Mesenteric fat pad (tissue), 1 donor: ENCODE results near the gene ALOXE3. TPM values are rescaled to one million over a fixed set of nuclear protein-coding genes. Genes with fewer than 3 reads are reported as not detected.

Experiments
- DNase-seq: peaks from one replicate; pipeline ENCODE4 v3.0.0-alpha.2; 2020; ENCODE audit warnings: low spot score
- total RNA-seq: library from RNA; stranded (reverse); fragmentation: NEBNext Ultra II Directional; extraction: Animal tissue kit (Norgen Biotek cat#: 25700); gene quantifications from one replicate; pipeline ENCODE4 v1.2.1, GENCODE V29; 2021
- donor health status: DM: yes; HTN: yes; CAD: no.

Gene ALOXE3
- total RNA-seq, 1 donor from 2014 or later: not detected

- DNase-seq: no peak
Measured at GRCh38 chr17:8142887-8143580, 24.7 kb upstream of the ALOXE3 start.

GRCh38 chr17:8142158-8142886 lies 24.0 kb upstream of the ALOXE3 start:
- no peak for DNase-seq

GRCh38 chr17:8141741-8142140 lies 23.4 kb upstream of the ALOXE3 start:
- DNase-seq: no peak

GRCh38 chr17:8141045-8141444 lies 22.7 kb upstream of the ALOXE3 start:
- no peak for DNase-seq

- no peak for DNase-seq
Measured at GRCh38 chr17:8140065-8141029, 22.0 kb upstream of the ALOXE3 start.

GRCh38 chr17:8138672-8139371 lies 20.5 kb upstream of the ALOXE3 start:
- peak; percentile 97 for DNase-seq

GRCh38 chr17:8138374-8138671 lies 20.0 kb upstream of the ALOXE3 start:
- no peak for DNase-seq

GRCh38 chr17:8137645-8138373 lies 19.5 kb upstream of the ALOXE3 start:
- DNase-seq: no peak

GRCh38 chr17:8133941-8134340 lies 15.6 kb upstream of the ALOXE3 start:
- no peak for DNase-seq

GRCh38 chr17:8133399-8133798 lies 15.1 kb upstream of the ALOXE3 start:
- DNase-seq: no peak

- no peak for DNase-seq
Measured at GRCh38 chr17:8131844-8132441, 13.6 kb upstream of the ALOXE3 start.

- DNase-seq: no peak
Measured at GRCh38 chr17:8128125-8128784, 9.9 kb upstream of the ALOXE3 start.

GRCh38 chr17:8126491-8127066 lies 8.3 kb upstream of the ALOXE3 start:
- no peak for DNase-seq

- no peak for DNase-seq
Measured at GRCh38 chr17:8125947-8126490, 7.7 kb upstream of the ALOXE3 start.

GRCh38 chr17:8125154-8125946 lies 7.0 kb upstream of the ALOXE3 start:
- DNase-seq: no peak

GRCh38 chr17:8124350-8125153 lies 6.2 kb upstream of the ALOXE3 start:
- DNase-seq: no peak

GRCh38 chr17:8123695-8124349 lies 5.5 kb upstream of the ALOXE3 start, which contains the start of gene HES7:
HES7 (minus strand) TSS chr17:8124106; CDS start chr17:8124084, 22 bp downstream.
- no peak for DNase-seq
